ENCODE measurements around the gene TNKS2.
"Not testable (repeated sequence)": the region's sequence is repeated elsewhere in the genome, so short reads cannot be mapped to it uniquely, and the experiment has no call there.

Gene TNKS2

DNA sequence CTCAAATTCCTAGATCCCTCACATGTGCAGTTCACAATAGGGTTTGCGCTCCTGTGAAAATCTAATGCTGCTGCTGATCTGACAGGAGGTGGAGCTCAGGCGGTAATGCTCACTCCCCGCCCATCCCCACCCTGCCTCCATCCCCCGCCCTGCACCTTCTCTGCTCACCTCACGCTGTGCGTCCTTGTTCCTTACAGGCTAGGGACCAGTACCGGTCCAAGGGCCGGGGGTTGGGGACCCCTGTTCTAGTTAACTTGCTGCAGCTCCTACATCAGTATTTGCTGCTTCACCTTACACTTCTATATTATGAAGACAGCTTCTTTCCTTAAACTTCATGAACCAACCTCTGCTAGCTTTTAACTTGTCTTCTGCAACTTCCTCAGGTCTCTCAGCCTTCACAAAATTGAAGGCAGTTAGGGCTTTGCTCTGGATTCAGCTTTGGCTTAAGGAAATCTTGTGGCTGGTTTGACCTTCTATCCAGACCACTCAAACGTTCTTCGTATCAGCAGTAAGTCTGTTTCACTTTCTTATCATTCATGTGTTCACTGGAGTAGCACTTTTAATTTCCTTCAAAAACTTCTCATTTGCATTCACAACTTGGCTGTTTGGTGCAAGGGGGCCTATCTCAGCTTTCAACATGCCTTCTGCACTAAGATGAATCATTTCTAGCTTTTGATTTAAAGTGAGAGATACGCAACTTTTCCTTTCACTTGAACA, 1.7 kb upstream of the TNKS2 start:
- in situ Hi-C loops (cut with HindIII; ENCODE audit: low sequenced_read_pairs): no loop called here

DNA sequence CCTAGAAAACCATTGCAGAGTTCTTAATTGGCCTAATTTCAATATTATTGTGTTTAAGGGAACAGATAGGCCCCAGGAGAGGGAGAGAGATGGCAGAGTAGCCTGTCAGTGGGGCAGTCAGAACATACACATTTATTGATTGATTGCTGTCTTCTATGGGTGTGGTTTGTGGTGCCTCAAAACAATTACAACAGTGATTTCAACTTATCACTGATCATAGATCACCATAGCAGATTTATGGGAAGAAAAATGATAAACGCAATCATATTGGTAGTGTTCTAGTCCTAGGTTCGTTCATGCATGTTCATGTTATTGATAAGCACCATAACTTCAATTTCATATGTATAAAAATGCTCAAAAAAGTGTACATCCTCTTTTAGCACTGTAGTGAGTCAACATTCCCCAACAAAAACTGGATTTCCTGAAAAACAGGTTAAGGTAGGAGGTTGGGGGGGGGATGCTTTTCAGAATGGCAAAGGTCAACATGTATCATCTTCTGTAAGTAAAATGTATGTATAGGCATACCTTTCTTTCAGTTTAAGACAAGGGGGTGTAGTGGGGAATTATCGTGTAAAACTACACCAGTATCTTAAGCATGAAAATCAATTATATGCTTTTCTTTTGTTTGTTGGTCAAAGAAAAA, 1.1 kb upstream of the TNKS2 start:
- in situ Hi-C loops (cut with HindIII; ENCODE audit: low sequenced_read_pairs): no loop called here

DNA sequence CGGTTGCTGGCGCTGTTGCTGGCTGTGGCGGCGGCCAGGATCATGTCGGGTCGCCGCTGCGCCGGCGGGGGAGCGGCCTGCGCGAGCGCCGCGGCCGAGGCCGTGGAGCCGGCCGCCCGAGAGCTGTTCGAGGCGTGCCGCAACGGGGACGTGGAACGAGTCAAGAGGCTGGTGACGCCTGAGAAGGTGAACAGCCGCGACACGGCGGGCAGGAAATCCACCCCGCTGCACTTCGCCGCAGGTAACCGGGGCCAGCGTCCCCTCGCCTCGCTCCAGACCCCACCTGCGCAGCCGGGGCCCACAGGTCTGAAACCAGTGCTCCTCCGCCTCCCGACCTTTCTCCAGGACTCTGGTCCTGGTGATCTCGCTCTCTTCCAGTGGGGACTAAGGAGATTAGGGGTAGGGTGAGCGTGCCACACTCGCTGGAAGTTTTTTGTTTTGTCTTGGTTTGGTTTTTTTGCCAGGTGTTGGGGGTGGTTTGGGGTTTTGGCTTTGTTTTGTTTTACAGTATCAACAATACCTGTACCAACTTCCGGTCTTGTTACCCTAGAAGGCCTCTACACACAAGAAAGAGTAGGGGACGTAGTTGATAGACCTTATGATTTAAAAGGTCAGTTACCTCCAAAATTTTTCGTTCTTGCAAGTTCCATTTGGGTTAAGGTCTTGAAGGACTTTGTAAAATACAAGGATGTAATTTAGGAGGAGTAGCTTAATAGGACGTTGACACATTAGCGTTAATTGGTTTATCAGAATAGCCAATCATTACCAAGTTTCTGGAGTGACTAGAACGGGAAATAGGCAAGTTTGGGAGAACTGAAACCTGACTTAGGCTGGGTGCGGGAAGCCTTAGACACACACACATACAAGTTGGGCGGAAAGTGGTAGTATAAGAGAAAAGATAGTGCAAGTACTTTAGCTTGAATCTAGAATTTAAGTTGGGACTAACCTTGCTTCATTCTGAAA, 704 bp downstream of the TNKS2 start:
- in situ Hi-C loops (cut with HindIII; ENCODE audit: low sequenced_read_pairs): no loop called here

DNA sequence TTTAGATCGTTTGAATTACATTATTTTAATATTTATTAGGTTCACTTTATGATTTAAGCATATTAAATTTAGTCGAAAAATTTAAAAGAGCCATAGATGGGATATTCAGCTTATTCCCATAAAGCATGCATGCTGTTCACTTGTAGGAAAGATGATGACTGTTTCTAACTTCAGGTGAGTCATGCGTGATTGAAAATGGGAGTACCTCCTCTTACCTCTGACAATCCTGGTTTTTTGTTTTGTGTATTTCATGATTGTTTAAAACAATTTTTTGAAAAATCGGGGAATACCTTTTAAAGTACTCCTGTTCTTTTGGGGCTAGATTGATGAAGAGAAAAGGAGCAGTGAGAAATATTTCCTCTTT, 1.4 kb downstream of the TNKS2 start:
- in situ Hi-C loops (cut with HindIII; ENCODE audit: low sequenced_read_pairs): no loop called here

DNA sequence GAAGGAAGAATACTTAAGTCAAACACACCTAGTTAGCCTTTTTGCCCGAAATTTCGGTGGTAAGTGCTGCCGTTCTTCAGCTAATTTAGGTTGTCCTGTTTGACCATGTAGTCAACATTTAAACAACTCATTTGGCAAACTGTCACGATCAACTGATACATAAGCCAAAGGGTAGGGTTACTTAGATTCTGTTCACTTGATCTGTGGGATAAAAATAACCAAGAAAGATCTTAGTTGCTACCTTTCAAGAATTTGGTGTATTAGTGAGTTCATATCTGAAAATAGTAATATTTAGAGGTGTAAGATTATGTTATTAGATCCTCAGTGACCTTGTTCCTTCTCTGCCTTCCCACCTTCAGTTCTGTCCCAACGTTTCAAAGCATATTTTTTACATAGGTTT, 2.0 kb downstream of the TNKS2 start:
- in situ Hi-C loops (cut with HindIII; ENCODE audit: low sequenced_read_pairs): no loop called here

DNA sequence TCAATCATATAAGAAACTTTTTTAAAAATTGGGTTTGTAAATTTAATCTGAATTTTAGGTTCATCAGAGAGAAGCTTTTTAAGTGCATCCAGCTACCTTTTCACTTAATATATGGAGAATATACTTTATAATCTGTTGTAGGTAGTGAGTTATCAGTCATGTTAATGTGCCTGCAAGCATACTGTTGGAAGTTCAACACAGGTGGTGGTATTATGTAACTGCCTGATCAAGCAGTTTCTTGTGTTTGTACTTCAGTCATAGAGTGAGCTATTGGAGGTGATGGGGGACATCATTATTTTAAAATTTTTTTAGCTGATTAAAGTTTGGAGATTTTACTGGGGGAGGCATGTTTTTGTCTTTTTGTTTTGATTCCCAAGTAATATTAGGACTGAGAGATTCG, 2.5 kb downstream of the TNKS2 start:
- in situ Hi-C loops (cut with HindIII; ENCODE audit: low sequenced_read_pairs): no loop called here

DNA sequence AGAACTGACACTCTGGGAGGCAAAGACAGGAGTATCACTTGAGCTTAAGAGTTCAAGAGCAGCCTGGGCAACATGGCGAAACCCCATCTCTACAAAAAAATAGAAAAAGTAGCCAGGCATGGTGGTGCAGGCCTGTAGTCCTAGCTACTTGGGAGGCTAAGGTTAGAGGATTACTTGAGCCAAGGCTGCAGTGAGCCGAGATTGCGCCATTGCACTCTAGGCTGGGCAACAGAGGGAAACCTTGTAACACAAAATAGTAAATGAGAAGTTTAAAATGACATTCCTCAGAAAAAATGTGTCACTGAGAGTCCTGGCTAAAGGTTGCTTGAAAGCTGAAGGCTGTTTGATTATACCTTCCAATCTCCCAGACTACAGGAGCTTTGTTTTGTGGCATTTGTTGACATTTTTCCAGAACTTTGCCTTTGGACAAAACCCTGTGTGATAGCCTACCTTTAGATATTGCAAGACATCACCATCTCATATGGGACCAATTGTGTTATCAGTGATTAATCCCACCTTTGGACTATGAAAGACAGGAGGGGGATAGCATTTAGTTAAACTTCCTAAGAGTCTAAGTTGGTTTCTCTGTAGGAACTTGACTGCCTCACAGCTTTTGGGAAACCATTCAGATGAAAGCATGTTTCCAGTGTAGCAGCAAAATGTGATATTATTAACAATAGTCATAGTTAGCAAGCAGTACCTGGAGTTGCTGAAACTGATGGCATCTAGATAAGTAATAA, 5.3 kb downstream of the TNKS2 start:
- in situ Hi-C loops (cut with HindIII; ENCODE audit: low sequenced_read_pairs): no loop called here

DNA sequence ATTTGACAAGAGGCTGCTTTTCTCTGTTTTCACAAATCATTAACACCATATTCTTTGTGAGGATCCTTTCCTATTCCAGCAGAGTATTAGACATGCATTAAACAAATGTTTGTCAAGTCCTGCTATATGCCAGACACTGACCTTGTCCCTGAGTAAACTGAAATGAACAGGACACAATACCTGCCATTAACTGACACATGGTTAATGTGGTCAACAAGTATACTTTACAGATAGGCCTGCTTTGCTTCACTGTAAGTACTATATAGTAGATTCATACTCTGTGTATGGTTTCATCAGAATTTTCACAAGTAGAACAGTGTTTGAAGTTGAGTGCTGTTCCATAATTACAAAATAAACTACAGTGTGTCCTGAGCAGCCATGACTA, 5.9 kb downstream of the TNKS2 start:
- in situ Hi-C loops (cut with HindIII; ENCODE audit: low sequenced_read_pairs): no loop called here

DNA sequence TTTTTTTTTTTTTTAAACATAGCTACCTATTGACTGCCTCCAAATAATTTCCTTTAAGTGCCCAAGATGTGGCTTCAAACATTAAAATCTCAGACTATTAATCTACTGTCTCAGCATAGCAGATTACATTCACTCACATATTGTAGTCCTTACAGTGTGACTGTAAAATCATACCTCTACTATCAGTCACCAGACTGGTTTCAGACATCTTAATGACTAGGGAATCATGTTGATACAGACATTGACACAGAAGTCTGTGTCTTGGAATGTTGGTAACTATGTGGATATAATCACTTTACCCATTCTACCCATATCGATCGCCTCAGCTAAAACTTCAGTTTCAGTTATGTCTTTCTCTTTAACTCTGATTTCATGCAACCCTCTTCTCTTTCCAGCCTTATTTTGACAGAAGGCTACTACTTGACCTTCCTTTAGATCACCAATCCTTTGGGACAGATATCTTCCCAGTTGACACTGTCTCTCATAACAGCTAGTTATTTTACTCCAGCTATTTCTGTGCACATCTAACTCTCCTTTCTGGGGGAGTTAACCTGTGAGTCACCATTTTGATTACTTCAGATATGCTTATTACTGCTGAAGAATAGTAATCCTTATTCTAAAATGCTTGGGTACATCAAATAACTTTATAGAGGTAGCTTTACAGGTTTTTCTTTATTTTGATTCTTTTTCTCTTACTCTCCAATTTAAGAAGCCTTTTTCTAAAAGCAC, 7.0 kb downstream of the TNKS2 start:
- in situ Hi-C loops (cut with HindIII; ENCODE audit: low sequenced_read_pairs): no loop called here

DNA sequence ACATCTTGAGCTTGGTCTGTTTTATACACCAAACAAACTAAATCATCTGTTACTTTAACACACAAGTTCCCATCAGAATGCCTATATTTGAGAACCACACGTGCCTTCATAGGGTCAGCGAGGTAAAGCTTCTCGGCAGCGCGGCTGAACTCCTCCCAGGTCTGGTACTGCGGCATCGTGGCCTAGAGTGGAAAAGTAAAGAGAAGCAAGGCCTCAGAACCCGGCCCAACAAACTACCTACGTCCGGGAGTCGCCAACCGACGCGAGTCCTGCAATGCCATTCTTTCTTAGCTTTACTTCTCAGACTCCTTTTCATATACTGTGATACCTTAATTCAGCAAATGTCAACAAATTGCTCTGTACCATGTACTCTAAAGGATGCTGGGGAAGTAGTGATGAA, 9.0 kb downstream of the TNKS2 start:
- in situ Hi-C loops (cut with HindIII; ENCODE audit: low sequenced_read_pairs): not testable (repeated sequence)

DNA sequence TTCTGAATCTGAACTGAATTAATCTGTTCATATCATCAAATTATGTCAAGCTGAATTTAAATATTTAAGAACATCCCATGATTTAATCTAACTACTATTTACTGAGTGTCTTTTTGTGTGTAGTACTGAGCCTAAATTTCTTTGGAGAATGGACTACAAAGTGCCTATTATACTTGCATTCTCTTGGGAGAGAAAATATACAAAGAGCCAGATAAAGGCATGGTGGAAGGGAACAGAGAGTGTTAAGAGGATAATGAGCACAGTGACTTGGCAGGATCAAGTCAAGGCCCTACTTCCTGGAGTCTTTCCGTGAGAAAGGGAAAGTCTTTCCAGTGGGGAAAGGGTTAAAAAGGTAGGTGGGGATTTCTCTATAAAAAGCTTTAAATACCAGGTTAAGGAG, 15.0 kb downstream of the TNKS2 start:
- in situ Hi-C loops (cut with HindIII; ENCODE audit: low sequenced_read_pairs): no loop called here

DNA sequence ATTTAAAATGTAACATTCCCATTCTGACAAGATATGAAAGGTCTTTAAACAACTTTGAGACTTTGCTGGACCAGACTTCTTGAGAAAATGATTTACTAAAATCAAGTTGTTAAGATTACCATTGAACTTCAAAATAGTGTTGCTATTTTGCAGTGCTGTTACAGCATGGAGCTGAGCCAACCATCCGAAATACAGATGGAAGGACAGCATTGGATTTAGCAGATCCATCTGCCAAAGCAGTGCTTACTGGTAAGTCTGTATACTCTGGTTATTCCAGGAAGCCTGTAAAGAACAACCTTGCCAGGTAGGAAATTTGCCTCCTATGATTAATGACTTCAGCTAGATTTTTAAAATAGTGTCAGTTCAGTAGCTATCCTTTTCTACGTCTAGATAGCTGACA, 18.8 kb downstream of the TNKS2 start:
- in situ Hi-C loops (cut with HindIII; ENCODE audit: low sequenced_read_pairs): no loop called here

DNA sequence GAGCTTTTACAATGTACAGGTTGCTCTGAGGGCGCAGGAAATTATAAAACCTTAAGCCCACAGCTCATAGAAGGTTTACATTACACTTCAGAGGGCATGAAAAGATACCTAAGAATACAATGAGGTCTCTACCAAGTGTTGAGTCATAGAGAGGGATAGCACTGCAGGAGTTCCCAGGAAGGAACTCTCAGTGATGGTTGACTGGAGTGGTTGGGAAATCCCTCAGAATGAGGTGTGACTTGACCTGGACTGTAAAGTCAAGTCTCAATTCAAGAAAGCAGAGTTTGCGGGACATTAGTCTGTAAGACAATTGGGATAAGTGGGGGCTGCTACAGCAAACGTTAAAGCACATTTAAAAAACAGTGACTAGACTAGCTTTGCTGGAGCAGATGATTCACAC, 21.9 kb downstream of the TNKS2 start:
- in situ Hi-C loops (cut with HindIII; ENCODE audit: low sequenced_read_pairs): no loop called here

DNA sequence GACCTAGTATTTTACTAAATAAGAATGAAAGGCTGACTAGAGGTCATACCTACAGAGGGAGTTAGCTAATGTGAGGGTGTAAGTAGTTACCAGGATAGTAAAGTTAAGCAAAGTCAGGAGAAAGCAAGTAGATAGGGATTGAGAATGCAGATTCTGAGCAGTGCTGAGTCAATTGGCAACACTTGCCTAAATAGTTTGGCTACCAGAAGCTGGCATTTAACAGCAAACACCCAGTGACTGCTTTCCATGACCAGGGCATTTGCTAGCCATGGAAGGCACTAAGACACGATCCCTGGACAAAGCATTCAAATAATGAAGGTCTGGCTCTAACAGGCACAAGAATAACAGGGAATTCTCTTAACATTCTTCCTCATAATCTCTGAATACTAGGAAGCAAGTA, 25.9 kb downstream of the TNKS2 start:
- in situ Hi-C loops (cut with HindIII; ENCODE audit: low sequenced_read_pairs): no loop called here

DNA sequence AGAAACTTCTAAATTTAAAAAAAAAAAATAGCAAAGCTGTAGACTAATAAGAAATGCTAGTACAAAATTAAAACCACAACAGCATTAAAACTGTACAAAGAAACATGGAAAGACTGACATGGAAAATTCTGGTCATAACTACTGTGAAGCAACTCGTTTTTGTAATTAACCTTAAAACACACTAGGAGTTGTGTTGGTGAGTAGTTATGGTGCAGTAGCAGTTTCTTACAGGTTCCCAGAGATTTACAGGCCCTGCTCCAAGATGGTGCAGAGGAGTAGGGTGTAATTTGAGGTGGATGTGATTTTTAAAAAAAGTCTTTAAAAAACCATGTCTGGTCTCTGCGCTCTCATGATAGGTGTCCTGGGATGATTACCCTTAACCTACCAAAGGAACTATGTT, 31.0 kb downstream of the TNKS2 start:
- in situ Hi-C loops (cut with HindIII; ENCODE audit: low sequenced_read_pairs): no loop called here

DNA sequence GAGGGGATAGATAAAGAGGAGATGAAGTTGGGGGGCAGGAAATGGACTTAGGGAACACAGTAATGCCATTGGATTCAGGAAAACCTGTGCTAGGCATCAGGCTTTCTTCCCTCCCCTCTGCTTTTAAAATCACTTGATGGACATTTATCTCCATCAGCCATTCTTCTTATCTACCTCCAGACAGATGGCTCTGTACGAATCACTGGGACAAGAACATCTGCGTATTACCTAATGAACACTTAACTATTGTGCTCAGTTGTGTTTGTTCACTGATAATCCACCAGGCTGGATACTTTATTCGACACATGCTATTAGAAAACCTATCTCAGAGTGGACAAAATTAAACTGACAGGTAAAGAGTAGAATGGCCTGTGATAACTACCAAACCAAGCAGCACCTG, 40.0 kb downstream of the TNKS2 start:
- in situ Hi-C loops (cut with HindIII; ENCODE audit: low sequenced_read_pairs): no loop called here

DNA sequence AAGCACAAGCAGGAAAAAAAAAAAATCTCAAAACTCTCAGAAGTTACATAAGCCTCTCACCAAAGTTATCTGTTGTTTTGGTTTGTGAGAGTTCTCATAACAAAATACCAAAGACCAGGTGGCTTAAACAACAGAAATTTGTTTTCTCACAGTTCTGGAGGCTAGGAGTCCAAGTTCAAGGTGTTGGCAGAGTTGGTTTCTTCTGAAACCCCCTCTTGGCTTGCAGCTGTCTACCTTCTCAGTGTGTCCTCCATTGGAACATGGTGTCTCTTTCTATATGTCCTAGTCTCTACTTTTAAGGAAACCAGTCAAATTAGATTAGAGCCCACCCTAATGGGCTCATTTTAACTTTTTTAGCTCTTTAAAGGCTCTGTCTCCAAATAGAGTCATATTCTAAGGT, 44.9 kb downstream of the TNKS2 start:
- in situ Hi-C loops (cut with HindIII; ENCODE audit: low sequenced_read_pairs): no loop called here

DNA sequence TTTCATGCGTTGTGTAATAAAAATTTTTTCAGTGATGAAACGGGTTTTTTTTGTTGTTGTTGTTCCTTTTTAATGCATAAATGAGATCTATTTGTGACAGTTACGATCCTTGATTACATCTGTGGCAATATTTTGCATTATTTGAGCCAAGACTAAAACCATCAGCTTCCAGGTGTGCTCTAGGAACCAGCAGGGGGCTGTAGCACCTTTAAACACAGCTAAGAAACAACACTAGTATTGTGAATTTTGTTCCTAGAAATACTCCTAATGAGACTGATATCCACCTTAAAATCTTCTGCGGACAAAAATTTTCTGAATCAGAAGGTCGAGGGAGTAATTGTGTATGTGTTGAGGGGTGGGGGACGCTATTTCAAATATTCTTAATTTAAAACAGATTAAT, 58.4 kb downstream of the TNKS2 start:
- in situ Hi-C loops (cut with HindIII; ENCODE audit: low sequenced_read_pairs): no loop called here

DNA sequence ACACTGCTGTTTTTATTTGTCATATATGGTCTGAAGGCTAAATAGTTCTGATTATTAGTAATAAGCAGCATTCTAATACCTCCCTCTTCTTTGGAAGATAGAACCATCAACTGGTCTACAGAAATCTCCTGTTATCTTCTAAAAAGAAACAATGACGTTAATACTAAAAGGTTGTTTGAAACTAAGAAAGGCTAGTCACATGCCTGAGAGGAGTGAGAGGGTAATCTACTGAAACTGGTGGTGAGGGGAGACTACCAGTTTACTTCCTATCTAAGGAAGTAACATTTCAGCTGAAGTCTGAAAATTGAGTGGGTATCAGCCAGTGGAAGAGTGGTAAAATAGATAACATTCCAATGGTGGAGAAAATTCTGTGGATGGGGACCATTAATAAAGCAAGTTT, 62.7 kb downstream of the TNKS2 start:
- in situ Hi-C loops (cut with HindIII; ENCODE audit: low sequenced_read_pairs): no loop called here

DNA sequence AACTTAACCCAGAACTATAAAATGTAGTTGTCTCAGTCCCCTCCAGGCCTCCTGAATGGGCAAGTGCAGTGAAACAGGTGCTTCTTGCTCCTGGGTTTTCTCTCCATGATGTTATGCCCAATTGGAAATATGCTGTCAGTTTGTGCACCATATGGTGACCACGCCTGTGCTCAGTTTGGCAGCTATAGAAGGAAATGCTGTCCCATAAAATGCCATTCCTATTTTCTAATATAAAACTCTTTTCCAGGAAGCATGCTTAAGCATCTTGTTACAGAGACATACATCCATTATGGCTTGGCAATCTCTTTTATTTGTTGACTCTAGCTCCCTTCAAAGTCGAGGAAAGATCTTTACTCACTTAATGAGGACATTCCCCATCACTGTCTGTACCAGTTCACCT, 65.9 kb downstream of the TNKS2 start:
- in situ Hi-C loops (cut with HindIII; ENCODE audit: low sequenced_read_pairs): no loop called here

DNA sequence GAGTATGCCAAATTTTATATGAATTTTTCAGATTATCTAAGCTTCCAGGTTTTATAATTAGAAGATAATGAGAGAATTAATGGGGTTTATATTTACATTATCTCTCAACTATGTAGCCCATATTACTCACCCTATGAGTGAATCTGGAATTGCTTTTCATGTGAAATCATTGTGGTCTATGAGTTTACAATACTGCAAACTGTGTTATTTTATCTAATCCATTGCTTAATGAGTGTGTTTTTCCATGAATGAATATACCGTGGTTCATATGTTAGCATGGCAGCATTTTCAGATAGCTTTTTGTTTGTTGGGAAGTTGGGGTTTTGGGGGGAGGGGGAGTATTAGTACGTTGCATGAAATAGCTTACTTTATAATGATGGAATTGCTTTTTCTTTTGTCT, 66.5 kb downstream of the TNKS2 start:
- in situ Hi-C loops (cut with HindIII; ENCODE audit: low sequenced_read_pairs): no loop called here
